IMR-90 (cell line): ENCODE results near the gene NBEA. TPM values are rescaled to one million over a fixed set of nuclear protein-coding genes. Genes with fewer than 3 reads are reported as not detected.

Experiments used
- ATAC-seq: fragments of 200-7000 bp; cut with Tn5 transposase; 2 replicates; pipeline ENCODE4 v1.9.1; 2020; ENCODE audit warnings: low read depth, mild to moderate bottlenecking, moderate library complexity
- BruUV-seq: library from RNA; stranded (reverse); fragments of 400-500 nt; replicated peaks from 2 replicates; lab custom pipeline; 2021; lab: Mats Ljungman, UMichigan
- CTCF ChIA-PET: fragments of 300-600 bp; formaldehyde crosslinking; extraction: SDS; loops from one replicate; lab custom pipeline; 2021; ENCODE audit warnings: antibody characterized with exemption; lab: Yijun Ruan, JAX
- POLR2A ChIA-PET: fragments of 300-600 bp; sonication (Branson Sonifier 250); formaldehyde crosslinking; loops from one replicate; lab custom pipeline; 2022; ENCODE audit warnings: antibody characterized with exemption; ENCODE audit not compliant: unreplicated experiment; lab: Charles Lee
- DNase-seq: peaks from one replicate; pipeline ENCODE4 v3.0.0; 2013
- H2AFZ ChIP-seq: replicated peaks from 2 replicates; pipeline ENCODE3; 2013; ENCODE audit warnings: low read length, mild to moderate bottlenecking; ENCODE audit not compliant: poor library complexity
- H2AK5ac ChIP-seq: 2 replicates; pipeline ENCODE4 v1.6.1; 2013; ENCODE audit warnings: low read depth, low read length, inconsistent platforms
- H2AK9ac ChIP-seq: replicated peaks from 2 replicates; pipeline ENCODE3; 2013; ENCODE audit warnings: mild to moderate bottlenecking, low read depth, low read length, moderate library complexity; ENCODE audit not compliant: poor library complexity
- H2BK120ac ChIP-seq: 2 replicates; pipeline ENCODE4 v1.6.1; 2013; ENCODE audit warnings: low read depth, low read length, inconsistent platforms
- H2BK15ac ChIP-seq: 3 replicates; pipeline ENCODE4 v1.6.1; 2013; ENCODE audit warnings: low read depth, low read length, inconsistent platforms
- H2BK20ac ChIP-seq: 2 replicates; pipeline ENCODE4 v1.6.1; 2013; ENCODE audit warnings: low read depth, mild to moderate bottlenecking, inconsistent platforms, low read length, moderate library complexity
- H2BK5ac ChIP-seq: 2 replicates; pipeline ENCODE4 v1.6.1; 2013; ENCODE audit warnings: mild to moderate bottlenecking, low read depth, low read length, inconsistent platforms; ENCODE audit not compliant: poor library complexity, severe bottlenecking
- H3K14ac ChIP-seq: replicated peaks from 2 replicates; pipeline ENCODE4 v1.6.1; 2013; ENCODE audit warnings: low read depth, low read length, inconsistent platforms
- H3K18ac ChIP-seq: 2 replicates; pipeline ENCODE4 v1.6.1; 2013; ENCODE audit warnings: low read depth, low read length, control low read depth
- H3K23ac ChIP-seq: 2 replicates; pipeline ENCODE4 v1.6.1; 2013; ENCODE audit warnings: low read depth, low read length, inconsistent platforms
- H3K27ac ChIP-seq: 2 replicates; pipeline ENCODE4 v1.5.1; 2013; ENCODE audit warnings: mild to moderate bottlenecking, control low read depth, low read length; ENCODE audit not compliant: insufficient read depth
- H3K27me3 ChIP-seq: 2 replicates; pipeline ENCODE4 v1.6.1; 2013; ENCODE audit warnings: low read length; ENCODE audit not compliant: control insufficient read depth, insufficient read depth
- H3K36me3 ChIP-seq: 2 replicates; pipeline ENCODE4 v1.6.1; 2013; ENCODE audit warnings: low read length, mixed read lengths; ENCODE audit not compliant: control insufficient read depth, insufficient read depth
- H3K4ac ChIP-seq: 2 replicates; pipeline ENCODE4 v1.6.1; 2013; ENCODE audit warnings: low read depth, low read length, inconsistent platforms
- H3K4me1 ChIP-seq: 2 replicates; pipeline ENCODE4 v1.6.1; 2013; ENCODE audit warnings: low read length, mixed read lengths; ENCODE audit not compliant: control insufficient read depth, insufficient read depth
- H3K4me2 ChIP-seq: 2 replicates; pipeline ENCODE4 v1.6.1; 2013; ENCODE audit warnings: low read depth, mild to moderate bottlenecking, control low read depth, low read length, moderate library complexity
- H3K4me3 ChIP-seq: 2 replicates; pipeline ENCODE4 v1.5.1; 2013; ENCODE audit warnings: low read depth, mild to moderate bottlenecking, control low read depth, low read length, moderate library complexity; ENCODE audit not compliant: insufficient read depth
- H3K56ac ChIP-seq: 2 replicates; pipeline ENCODE4 v1.6.1; 2013; ENCODE audit warnings: low read length, inconsistent platforms; ENCODE audit not compliant: insufficient read depth; ENCODE audit errors: extremely low read depth
- H3K79me1 ChIP-seq, 2 experiments: 2 replicates each; pipeline ENCODE4 v1.6.1; 2013; ENCODE audit warnings: low read length in 2 of 2, inconsistent platforms in 1 of 2, low read depth in 1 of 2
- H3K9ac ChIP-seq: 2 replicates; pipeline ENCODE4 v1.6.1; 2013; ENCODE audit warnings: low read depth, low read length, control low read depth
- H3K9me1 ChIP-seq: 2 replicates; pipeline ENCODE4 v1.6.1; 2013; ENCODE audit warnings: low read length, inconsistent platforms; ENCODE audit not compliant: insufficient read depth
- H3K9me3 ChIP-seq: 2 replicates; pipeline ENCODE4 v1.6.1; 2013; ENCODE audit warnings: low read length; ENCODE audit not compliant: control insufficient read depth, insufficient read depth
- H4K20me1 ChIP-seq: 2 replicates; pipeline ENCODE4 v1.6.1; 2013; ENCODE audit warnings: low read length, inconsistent platforms; ENCODE audit not compliant: insufficient read depth
- H4K5ac ChIP-seq: 2 replicates; pipeline ENCODE4 v1.6.1; 2013; ENCODE audit warnings: mild to moderate bottlenecking, low read depth, low read length, control low read depth
- H4K8ac ChIP-seq, 2 experiments: 2 replicates each; pipeline ENCODE4 v1.6.1; 2013; ENCODE audit warnings: low read depth in 2 of 2, low read length in 2 of 2, control low read depth in 1 of 2, inconsistent platforms in 1 of 2
- H4K91ac ChIP-seq: 2 replicates; pipeline ENCODE4 v1.6.1; 2013; ENCODE audit warnings: low read depth, low read length, inconsistent platforms; ENCODE audit not compliant: insufficient read depth
- BHLHE40 ChIP-seq: fragments of 150-350 bp; IDR thresholded peaks from 2 replicates; pipeline ENCODE4 v1.6.1; 2016; ENCODE audit warnings: mild to moderate bottlenecking, low read depth, low read length
- CEBPB ChIP-seq: IDR thresholded peaks from 2 replicates; pipeline ENCODE4 v1.6.1; 2012; ENCODE audit warnings: low read depth, low read length, improper control_type of control experiment
- CHD1 ChIP-seq: IDR thresholded peaks from 2 replicates; pipeline ENCODE4 v1.6.1; 2012; ENCODE audit warnings: low read depth, low read length, improper control_type of control experiment
- CTCF ChIP-seq: conservative IDR thresholded peaks from 2 replicates; pipeline ENCODE4 v1.5.1; 2012; ENCODE audit warnings: mild to moderate bottlenecking, low read depth, low read length, improper control_type of control experiment
- ELK1 ChIP-seq: fragments of 150-350 bp; IDR thresholded peaks from 2 replicates; pipeline ENCODE4 v1.6.1; 2016; ENCODE audit warnings: low read depth, mild to moderate bottlenecking, low read length, moderate library complexity, borderline replicate concordance
- FOS ChIP-seq: fragments of 150-350 bp; IDR thresholded peaks from 2 replicates; pipeline ENCODE4 v1.6.1; 2016; ENCODE audit warnings: low read depth, low read length
- MAFK ChIP-seq: IDR thresholded peaks from 2 replicates; pipeline ENCODE4 v1.6.1; 2012; ENCODE audit warnings: low read depth, low read length, improper control_type of control experiment
- MAZ ChIP-seq: IDR thresholded peaks from 2 replicates; pipeline ENCODE4 v1.6.1; 2012; ENCODE audit warnings: low read depth, mild to moderate bottlenecking, low read length, improper control_type of control experiment, moderate library complexity, borderline replicate concordance
- MXI1 ChIP-seq: IDR thresholded peaks from 2 replicates; pipeline ENCODE4 v1.6.1; 2012; ENCODE audit warnings: low read depth, mild to moderate bottlenecking, low read length, moderate library complexity, borderline replicate concordance
- NFE2L2 ChIP-seq: fragments of 150-350 bp; IDR thresholded peaks from 2 replicates; pipeline ENCODE4 v1.6.1; 2016; ENCODE audit warnings: low read depth, mild to moderate bottlenecking, low read length
- POLR2A ChIP-seq: IDR thresholded peaks from 2 replicates; pipeline ENCODE4 v1.6.1; 2012; ENCODE audit warnings: mild to moderate bottlenecking, low read depth, low read length
- RAD21 ChIP-seq: IDR thresholded peaks from 2 replicates; pipeline ENCODE4 v1.6.1; 2012; ENCODE audit warnings: low read length, improper control_type of control experiment
- RCOR1 ChIP-seq: IDR thresholded peaks from 2 replicates; pipeline ENCODE4 v1.6.1; 2012; ENCODE audit warnings: mild to moderate bottlenecking, low read length, improper control_type of control experiment; ENCODE audit not compliant: insufficient replicate concordance
- RFX5 ChIP-seq: IDR thresholded peaks from 2 replicates; pipeline ENCODE4 v1.8.0; 2012; ENCODE audit warnings: low read depth, mild to moderate bottlenecking, low read length, moderate library complexity
- SMC3 ChIP-seq: fragments of 150-350 bp; IDR thresholded peaks from 2 replicates; pipeline ENCODE4 v1.6.1; 2016; ENCODE audit warnings: low read depth, mild to moderate bottlenecking, antibody characterized with exemption, low read length, moderate library complexity
- USF2 ChIP-seq: fragments of 150-350 bp; IDR thresholded peaks from 2 replicates; pipeline ENCODE4 v1.6.1; 2017; ENCODE audit warnings: mild to moderate bottlenecking, antibody characterized with exemption, low read length, low read depth
- WGBS, 2 experiments: methylation state at CpG; one replicate each; pipeline versions ENCODE4 v1.1.5 to v1.1.7; 2013; ENCODE audit warnings: missing lambda C conversion rate in 2 of 2; ENCODE audit not compliant: insufficient read length in 1 of 2; ENCODE audit errors: extremely low coverage in 2 of 2; 5-methylcytosine and 5-hydroxymethylcytosine counted together
- dilution Hi-C: fragments of 300-500 bp; cut with HindIII; formaldehyde crosslinking; loops from one replicate; pipeline ENCODE4 v1.14.3; 2018; ENCODE audit warnings: low sequenced_read_pairs; ENCODE audit not compliant: unreplicated experiment
- in situ Hi-C: fragments of 300-500 bp; cut with MboI; formaldehyde crosslinking; loops from 3 replicates; pipeline ENCODE4 v1.14.3; 2019; ENCODE audit warnings: low sequenced_read_pairs, inconsistent platforms, mixed read lengths
- intact Hi-C: fragments of 100-400 bp; cut with micrococcal nuclease; formaldehyde crosslinking; loops from 2 replicates; pipeline ENCODE4 v1.10.0; 2022
- polyA plus RNA-seq, 3 experiments: library from polyadenylated mRNA; depleted of rRNA; stranded (reverse); fragments of >200 nt; gene quantifications; 2 replicates each; pipeline ENCODE4 v1.2.3, GENCODE V29; 2012; ENCODE audit warnings: low replicate concordance in 1 of 3
- total RNA-seq: library from RNA; depleted of rRNA; stranded (reverse); fragments of >200 nt; gene quantifications from 2 replicates; pipeline ENCODE4 v1.2.3, GENCODE V29; 2012

The NBEA gene
- total and polyA plus RNA-seq, 2 of the 4 experiments (the other 2 are of a cell fraction) = 0.82 to 2.2 TPM

- BruUV-seq = no TSS peak
- Histone ChIP-seq H3K79me1 (no peaks in the 10 kb centered on the region), H2AFZ (no peak overlapping the region), H3K23ac (no peak overlapping the region), H3K14ac (no peak overlapping the region), H2BK5ac (no peak overlapping the region), H3K18ac (no peak overlapping the region), H2AK9ac (no peak overlapping the region), H3K56ac (no peak overlapping the region), H2BK120ac (no peak overlapping the region), H3K9me3 (no peaks in the 10 kb centered on the region), H3K4ac (no peak overlapping the region), H2BK15ac (no peak overlapping the region), H3K9ac (no peak overlapping the region), H3K4me2 (no peak overlapping the region), H3K36me3 (no peaks in the 10 kb centered on the region), H4K20me1 (no peaks in the 10 kb centered on the region), H2AK5ac (no peak overlapping the region), H3K4me3 (no peak overlapping the region), H4K5ac (no peak overlapping the region), H3K9me1 (no peaks in the 10 kb centered on the region), H2BK20ac (no peak overlapping the region), H3K4me1 (no peaks in the 10 kb centered on the region), H3K27ac (no peak overlapping the region), H3K27me3 (no peaks in the 10 kb centered on the region), H4K8ac (no peak overlapping the region), H4K91ac (no peak overlapping the region)
- TF ChIP-seq MXI1 (no peak), RFX5 (no peak), CEBPB (no peak), CHD1 (no peak), ELK1 (no peak), USF2 (no peak), CTCF (no peak), RAD21 (no peak), BHLHE40 (no peak), NFE2L2 (no peak), POLR2A (no peak), SMC3 (no peak), MAZ (no peak), MAFK (no peak), RCOR1 (no peak), FOS (no peak)
- ATAC-seq (no peak), DNase-seq (no peak)
- dilution Hi-C loops (no loop called here), intact Hi-C loops (no loop called here), in situ Hi-C loops (no loop called here)
- ChIA-PET POLR2A (interaction anchor here (0.6 kb wide), 1 partner anchor 1158 kb away, joined by 4 read pairs; no protein-coding TSS in a partner anchor), CTCF (no interaction called here)
- WGBS, 2 experiments = 86% methylated on average over 1 of the region's 7 CpGs; no CpG with 5 or more reads in 1 of the 2 experiments
These were observed 72.6 kb downstream of the NBEA start for GRCh38 chr13:35014606-35015213.
